AG09309 (cell line): ENCODE measurements around the gene ASB14.

Experiments used
- DNase-seq: peaks from one replicate; pipeline ENCODE4 v3.0.0-alpha.2; 2010; ENCODE audit warnings: low read depth
- H3K4me3 ChIP-seq: 2 replicates; pipeline ENCODE4 v1.5.1; 2011; ENCODE audit warnings: mild to moderate bottlenecking, low read depth, low read length, moderate library complexity; ENCODE audit not compliant: control insufficient read depth
- CTCF ChIP-seq: IDR thresholded peaks from 2 replicates; pipeline ENCODE4 v1.5.1; 2011; ENCODE audit warnings: mild to moderate bottlenecking, low read depth, low read length, inconsistent platforms; ENCODE audit not compliant: insufficient read depth, control insufficient read depth; ENCODE audit errors: missing control alignments

The ASB14 gene

GRCh38 chr3:57261119-57261518, 31.4 kb downstream of the ASB14 start:
- no peak overlapping the region for H3K4me3 ChIP-seq
- no peak for TF ChIP-seq CTCF
- DNase-seq, result no peak

DNA sequence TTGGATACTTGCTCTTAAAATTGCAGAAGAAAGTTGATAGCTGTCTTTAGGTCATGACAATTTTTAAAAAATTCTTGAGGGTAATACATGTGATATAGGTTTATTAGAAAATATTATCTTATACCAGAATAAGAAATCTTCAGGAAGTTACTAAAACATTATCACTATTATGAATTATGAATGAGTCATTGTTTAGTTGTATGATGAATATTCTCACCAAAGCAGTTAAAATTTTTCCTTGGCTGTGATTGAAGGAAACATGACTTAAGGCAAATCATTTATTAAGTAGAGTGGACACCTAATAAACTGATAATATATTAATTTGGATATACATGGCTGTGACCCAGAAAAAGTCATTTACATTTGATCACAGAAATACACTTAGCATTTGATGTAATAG, 34.8 kb downstream of the ASB14 start:
- TF ChIP-seq CTCF, result no peak
- DNase-seq, result no peak
- no peak overlapping the region for H3K4me3 ChIP-seq

GRCh38 chr3:57256844-57257243, 35.6 kb downstream of the ASB14 start:
- DNase-seq, result no peak
- TF ChIP-seq CTCF, result no peak
- no peak overlapping the region for H3K4me3 ChIP-seq

- no peak overlapping the region for H3K4me3 ChIP-seq
- TF ChIP-seq CTCF, result no peak
- no peak for DNase-seq
These were observed 40.1 kb downstream of the ASB14 start for GRCh38 chr3:57252404-57252803.

GRCh38 chr3:57244946-57245345, 47.5 kb downstream of the ASB14 start:
- no peak for TF ChIP-seq CTCF
- DNase-seq, result no peak
- H3K4me3 ChIP-seq, result no peak overlapping the region

- TF ChIP-seq CTCF, result no peak
- H3K4me3 ChIP-seq, result no peak overlapping the region
- DNase-seq, result no peak
These were observed 57.6 kb downstream of the ASB14 start for GRCh38 chr3:57234613-57235575.
